Hindlimb muscle (tissue), 1 donor: ENCODE data around the gene CIB4. TPM values are rescaled to one million over a fixed set of nuclear protein-coding genes. Genes with fewer than 3 reads are reported as not detected.

Experiments used
- DNase-seq: peaks from one replicate; pipeline ENCODE4 v3.0.0-alpha.2; 2013
- polyA plus RNA-seq: library from polyadenylated mRNA; unstranded; fragments of 120-200 nt; gene quantifications from one replicate; pipeline ENCODE4 v1.2.1, GENCODE V29; 2013; ENCODE audit not compliant: insufficient read length

Gene CIB4
- polyA plus RNA-seq = not detected

DNA sequence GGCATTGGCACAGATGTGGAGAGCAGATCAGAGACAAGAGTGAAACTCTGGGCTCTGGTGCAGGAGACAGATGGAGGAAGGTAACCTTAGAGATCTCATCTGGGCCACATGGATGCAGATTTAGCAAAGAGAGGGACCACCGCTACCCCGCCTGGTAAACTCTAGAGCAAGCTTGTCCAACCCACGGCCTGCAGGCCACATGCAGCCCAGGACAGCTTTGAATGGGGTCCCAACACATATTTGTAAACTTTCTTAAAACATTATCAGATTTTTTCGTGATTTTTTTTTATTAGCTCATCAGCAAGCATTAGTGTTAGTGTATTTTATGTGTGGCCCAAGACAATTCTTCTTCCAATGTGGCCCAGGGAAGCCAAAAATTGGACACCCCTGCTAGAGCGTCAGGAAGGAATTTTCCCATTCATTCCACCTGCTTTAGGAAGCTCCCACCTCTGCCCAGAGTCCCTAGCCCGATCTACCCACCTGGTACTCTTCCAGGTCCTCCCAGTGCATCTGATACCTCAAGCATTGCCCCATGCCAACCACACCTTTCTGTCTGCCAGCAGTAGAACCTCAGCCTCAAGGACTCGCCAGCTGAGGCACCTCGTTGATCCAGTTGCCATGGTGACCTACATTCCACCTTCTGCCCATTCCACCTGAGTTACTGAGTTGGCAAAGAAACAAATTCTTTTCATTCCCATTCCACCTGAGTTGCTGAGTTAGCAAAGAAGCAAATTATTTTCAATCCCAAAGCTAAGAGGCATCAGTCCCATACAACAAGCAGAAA, at the start of gene CIB4:
Gene CIB4 (minus strand): TSS at position 586 of the 784 bp plus-strand sequence. CDS start 52 bp downstream, at position 534.
- DNase-seq = no peak

DNA sequence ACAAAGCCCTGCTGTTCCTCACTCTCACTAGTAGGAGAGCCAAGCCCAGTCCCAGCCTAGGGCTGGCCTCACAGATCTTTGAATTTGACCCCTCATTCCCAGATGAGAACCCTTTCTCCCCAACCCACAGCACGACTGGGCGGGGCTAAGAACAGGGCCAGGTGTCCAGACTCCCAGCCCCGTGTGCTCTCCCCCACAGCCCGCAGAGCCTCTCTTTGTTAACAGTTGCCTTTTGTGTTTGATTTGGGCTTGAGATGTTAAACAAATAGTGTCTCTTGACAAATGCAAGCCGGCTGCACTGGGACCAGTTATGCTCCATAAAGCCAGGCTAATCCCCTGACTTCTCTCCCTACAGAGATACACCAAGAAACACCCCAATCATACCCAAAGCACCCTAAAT, 46.6 kb upstream of the CIB4 start:
- DNase-seq = no peak

DNA sequence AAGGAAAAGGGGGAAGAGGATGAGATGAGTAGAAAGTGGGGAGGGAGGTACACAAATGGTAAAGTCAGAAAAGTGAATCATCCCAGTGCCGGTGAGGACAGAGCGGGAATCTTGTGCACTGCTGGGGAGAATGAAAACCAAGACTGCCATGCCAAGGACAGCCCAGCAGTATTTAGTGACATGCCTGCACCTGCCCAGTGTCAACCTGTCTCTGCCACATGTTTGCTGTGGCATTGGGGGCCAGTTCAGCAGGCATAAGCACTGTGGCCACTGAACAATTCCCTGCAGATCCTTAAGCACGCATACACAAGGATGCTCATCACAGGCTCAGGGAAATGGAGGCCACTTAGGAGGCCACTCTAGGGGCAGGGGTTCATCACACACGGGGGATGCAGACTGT, 46.2 kb upstream of the CIB4 start:
- no peak for DNase-seq

DNA sequence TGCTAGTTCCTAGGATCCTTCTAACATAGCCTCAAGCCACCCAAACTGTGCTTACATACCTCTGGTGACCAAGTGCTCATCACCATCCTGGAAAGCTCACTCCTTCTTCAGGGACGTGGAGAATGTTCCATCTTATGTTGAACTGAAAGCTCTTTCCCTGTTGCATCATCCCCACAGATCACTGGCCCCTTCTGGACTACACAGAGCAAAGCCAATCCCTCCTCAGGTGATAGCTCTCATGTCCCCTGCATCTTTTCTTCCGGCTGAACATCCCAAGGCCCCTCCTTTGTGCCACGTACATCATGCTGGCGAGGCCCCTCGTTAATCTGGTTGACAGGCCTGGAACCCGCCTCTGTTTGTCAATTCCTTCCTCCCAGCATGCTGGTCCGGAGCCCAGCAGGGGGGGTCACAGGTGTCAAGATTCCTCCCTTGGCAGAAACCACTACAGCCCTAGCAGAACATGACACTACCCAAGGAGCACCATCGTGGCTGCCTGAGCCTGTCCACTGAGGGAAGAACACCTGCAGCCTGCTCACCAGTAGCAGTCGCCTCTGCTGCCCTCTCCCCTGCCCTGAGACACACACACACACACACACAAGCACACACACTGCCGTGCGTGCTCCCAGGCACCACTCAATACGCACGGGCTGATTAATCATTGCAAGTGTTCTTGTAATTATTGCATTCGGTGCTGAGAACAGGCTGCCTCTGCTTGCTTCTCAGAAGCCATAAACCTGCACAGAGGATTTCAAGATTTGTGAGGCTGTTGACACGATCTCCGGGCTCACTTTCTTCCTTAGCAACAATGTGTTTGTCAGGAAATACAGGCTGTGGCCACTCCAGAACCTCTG, 45.0 kb upstream of the CIB4 start:
- no peak for DNase-seq

DNA sequence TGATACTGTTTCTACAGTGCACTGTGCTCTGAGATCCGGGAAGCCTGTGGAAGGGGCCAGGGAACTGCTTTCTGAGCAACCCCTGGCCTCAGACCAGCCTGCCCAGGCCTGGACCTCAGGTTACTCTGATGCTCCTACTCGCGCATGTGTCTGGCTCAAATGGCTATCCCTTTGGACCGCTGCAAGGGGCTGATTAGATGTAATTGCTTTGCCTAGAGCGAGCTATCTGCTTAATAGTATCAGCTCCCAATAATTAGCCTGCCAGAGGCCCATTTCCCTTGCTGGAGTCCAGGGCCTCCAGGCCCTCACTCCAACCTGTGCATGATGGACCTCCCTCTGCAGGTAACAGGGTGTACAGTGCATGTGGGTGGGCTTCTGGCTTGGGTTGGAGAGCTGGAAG, 44.2 kb upstream of the CIB4 start:
- DNase-seq = no peak

DNA sequence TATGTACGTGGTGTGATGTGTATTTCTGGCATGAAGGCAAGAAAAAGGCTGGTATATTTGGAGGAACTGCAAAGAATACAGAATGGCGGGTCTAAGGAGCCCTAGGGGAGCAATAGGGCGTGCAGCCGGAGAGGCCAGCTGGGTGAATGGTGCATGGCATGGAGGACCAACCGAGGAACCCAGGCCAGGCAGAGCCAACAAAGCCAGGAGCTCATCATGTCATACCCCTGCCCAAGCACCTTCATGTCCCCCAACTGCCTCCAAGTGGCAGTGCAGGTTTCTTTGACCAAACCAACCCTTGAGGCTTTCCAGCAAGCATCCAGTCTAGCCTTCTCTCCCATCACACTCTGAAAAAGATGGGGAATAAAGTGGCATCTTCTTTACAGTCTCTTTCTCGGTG, 42.4 kb upstream of the CIB4 start:
- DNase-seq = no peak

DNA sequence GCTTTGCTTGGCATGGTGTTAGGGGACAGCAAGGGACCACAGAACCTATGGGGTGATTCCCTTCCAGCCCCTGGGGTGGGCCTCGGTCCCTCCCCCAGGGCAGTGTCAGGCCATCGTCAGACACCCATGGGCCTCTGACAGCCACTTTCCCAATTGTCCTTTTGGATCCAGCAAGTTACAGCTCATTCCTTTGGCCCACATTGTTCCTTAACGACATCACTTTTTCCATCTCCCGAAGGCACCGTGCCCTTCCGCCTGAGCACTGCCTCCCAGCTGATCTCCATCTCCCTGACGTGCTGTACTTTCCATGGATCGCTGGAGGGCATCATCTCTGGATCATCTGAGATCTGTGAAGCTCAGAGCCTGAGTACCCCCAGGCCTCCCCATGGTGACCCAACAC, 41.0 kb upstream of the CIB4 start:
- no peak for DNase-seq

DNA sequence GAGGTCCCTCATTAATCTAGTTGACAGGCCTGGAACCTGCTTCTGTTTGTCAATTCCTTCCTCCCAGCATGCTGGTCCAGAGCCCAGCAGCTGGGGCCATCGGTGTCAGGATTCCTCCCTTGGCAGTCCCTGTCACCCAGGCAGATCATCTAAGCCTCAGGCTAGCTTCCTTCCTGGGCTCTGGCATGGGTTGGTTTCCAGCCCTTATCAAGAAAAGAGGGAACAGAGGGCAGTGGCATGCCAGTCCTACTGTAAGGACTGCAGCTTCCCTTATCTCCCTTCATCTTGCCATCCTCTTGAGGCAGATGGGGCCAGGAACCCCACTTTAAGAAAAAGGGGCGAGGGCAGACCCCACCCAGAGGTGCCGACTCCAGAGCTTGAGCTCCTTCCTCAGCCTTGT, 40.5 kb upstream of the CIB4 start:
- DNase-seq = no peak

DNA sequence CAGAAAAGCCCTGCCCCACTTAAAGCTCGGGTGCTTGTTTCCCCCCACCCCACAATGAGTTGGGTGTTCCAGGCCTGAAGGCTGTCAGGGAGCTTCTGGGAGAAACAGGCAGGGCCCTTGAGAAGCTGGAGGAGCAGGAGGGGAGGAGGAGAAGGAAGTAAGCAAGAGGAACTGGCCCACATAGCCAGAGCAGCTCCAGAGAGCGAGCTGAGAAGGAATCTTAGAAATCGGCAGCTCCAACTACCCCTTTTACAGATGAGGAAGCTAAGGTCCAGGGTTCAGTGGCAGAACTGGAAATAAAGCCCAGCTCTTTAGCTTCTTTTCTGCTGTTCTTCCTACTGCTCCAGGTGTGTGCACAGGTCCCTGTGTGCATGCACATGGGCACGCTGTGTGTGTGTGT, 38.7 kb upstream of the CIB4 start:
- no peak for DNase-seq

DNA sequence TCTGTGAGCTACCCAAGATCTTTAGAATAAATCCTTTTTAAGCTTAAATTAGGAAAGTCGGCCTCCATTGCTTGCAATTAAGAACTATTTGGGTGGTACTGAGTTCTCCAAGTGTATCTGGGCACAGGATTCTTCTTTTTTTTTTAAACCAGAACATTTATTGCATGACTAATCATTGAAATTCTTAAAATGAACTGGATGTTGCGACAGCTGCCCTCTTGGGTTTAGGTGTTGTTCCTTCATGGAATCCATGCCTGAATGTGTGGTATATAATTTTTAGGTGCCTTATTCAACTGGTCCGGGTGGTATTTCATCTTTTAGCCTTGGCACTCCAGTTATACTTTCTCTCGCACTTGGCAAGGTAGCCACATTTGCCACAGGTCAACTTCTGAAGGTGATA, 36.9 kb upstream of the CIB4 start:
- DNase-seq = no peak

DNA sequence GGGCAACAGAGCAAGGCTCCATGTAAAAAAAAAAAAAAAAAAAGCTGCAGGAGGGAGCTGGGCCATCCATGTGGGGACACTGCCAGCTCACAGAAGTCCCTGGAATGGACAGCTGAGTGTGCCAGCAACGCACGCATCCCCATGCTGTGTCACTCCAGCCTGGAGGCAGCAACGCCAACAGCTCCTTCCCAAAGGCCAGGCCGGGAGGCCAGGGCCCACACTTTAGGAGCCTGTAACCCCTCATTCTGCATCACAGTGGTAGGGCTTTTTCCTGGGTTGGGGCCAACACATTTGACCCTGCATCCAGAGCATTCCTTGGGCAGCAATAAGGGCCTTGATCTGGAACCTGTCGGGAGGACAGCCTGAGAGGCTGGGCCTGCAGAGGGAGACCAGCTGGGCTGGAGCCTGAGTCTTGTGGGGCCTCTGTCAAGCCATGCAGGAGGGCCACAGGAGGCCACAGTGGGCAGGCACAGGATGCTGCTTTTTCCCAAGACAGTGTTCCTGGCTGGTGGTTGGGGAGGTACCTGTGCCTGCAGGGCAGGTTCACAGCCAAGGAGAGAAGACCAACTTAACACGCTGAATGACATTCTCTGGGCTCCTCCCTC, 34.6 kb upstream of the CIB4 start:
- DNase-seq = no peak

DNA sequence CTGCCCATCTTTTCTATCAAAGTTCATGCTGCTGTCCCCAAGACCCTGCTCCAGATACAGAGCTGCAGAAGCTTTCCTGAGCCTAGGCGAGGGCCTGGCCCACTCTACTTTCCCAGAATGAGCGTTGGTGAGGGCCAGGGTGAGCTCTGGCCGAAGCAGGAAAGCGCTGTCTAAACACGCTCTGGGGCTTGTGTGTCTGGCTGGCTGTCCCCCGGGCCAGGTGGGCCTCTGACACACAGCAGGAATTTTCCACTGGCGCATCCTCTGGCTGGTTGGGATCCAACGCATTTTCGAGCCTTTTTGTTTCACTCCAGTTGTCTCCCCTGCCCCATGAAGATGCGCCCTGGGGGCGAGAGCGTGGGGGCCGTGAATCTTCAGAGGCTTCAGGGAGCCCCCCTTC, 33.6 kb upstream of the CIB4 start:
- no peak for DNase-seq

DNA sequence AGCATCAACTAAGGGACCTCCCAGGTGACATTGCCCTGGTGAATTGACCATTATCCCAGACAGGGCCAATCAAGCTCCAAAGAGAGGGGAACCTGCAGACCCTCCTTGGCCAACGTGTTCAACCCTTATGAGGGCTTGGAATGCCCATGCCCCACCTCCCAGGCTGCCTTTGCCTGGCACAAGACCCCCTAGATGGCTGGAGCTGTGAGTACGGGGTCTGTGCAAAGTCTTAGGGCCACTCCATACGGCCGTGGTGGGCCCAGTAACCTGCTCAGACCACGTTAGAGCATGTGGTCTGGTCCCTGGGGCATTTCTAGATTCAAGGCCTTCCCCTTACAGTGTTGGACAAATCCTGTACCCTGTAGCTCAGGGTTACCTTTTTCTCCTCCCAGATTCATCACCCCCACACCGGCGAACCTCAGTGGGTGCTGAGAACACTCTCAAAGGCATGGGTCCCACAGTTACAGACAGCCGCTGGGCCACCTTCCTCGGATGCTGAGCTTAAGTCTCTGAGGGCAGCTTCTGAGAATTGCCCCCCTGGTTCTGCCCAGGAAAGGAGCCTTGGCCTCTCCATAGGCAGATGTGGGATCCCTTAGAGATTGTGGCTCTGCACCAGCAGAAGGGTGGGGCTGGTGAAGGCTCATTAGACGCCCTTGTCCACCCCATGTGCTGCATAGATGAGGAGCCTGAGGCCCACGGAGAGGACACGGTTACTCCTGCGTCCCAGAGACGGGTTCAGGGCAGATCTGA, 33.0 kb upstream of the CIB4 start:
- DNase-seq = no peak

DNA sequence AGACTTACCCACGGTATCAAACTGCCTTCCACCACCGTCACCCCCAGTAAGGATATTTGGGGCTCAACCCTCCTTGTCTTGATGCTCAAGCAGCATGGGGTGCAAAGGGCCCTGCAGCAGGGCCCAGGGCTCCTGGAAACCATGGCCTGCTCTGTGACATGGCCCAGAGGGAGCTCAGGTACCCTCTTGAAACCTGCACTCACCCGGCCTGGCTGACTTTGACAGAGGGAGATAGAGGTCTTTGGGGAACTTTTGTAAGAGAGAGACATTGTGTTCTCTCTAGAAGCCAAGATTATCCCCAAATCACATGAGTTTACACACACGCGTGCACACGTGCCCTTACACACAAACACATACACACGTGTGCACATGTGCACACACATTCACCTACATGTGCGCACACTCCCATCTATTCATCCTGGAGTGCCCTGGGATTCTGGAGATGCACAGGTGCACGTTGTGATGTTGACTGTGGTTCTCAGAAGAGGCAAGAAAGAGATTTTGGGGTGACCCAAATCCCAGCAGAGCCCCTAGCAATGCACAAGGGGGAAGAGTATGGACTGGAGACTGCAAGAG, 31.7 kb upstream of the CIB4 start:
- no peak for DNase-seq

DNA sequence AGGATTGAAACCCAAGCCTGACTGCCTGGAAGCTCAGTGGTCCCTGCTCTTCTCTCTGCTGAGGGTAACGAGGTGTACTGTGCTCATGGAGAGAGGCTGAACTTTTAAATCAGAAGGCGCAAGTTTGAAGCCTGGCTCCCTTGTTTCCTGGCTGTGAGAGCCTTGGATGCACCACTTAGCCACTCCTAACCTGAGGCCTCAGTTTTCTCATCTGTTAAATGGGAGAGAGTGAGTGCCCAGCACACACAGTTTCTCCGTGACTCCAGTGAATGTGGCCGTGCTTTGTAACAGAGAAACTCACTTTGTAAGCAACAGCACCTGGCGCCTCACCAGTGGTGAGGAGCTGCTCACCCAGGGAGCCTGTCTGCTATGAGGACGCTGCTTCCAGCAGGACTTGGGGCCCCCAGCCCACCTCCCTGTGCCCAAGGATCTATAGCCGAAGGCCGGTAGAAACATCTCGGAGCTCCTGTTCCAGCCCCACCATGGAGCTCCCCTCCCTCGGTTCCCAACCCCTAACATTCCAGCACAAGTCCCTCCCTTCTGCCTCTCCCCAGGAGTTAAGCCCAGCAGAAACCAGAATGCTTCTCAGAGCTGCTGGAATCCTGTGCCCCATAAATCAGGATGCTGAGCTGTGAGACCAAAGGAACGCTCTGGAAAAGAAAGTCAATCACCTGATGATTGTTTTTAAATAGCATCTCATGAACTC, 31.1 kb upstream of the CIB4 start:
- no peak for DNase-seq

DNA sequence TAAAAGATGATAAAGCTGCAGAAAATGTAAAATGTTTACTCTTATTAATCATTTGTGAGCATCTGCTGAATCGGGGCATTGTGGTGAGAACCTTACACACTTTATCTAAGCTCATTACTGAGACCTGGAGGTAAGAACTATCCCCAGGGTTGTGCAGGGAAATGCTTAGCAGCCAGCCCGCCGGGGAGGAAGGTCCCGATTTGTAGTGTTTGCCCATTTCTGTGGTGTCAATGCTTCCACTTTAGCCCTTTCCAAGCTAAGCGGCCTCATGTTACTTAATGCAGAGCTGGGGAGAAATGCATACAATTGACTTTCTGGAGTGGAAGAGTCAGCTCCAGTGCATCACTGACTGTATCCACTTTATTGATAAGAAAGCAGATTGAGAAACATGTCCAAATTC, 30.5 kb upstream of the CIB4 start:
- DNase-seq = no peak

DNA sequence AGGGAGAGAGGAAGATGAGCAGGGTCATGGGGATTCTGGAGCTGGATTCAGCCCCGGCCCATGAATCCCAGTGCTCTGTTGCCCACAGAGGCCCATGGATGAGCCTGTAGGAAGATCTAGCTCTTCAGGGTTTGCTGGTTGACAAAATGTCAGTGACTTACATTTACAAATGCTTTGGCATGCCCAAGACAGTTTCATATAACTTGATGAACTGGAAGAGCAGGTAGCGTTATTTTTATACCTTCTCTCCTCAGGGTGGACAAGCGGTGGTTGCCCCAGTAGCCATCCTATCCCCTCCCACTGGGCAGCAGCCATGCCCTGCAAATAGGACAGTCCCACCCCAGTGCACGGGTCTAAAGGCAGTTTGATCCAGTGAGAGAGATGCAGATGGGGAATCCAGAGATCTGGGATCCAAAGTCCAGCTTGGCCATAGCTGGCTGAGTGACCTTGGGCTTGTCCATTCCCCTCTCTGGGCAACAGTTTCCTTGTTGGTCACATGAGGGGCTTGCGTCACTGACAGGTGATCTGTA, 29.8 kb upstream of the CIB4 start:
- DNase-seq = no peak

DNA sequence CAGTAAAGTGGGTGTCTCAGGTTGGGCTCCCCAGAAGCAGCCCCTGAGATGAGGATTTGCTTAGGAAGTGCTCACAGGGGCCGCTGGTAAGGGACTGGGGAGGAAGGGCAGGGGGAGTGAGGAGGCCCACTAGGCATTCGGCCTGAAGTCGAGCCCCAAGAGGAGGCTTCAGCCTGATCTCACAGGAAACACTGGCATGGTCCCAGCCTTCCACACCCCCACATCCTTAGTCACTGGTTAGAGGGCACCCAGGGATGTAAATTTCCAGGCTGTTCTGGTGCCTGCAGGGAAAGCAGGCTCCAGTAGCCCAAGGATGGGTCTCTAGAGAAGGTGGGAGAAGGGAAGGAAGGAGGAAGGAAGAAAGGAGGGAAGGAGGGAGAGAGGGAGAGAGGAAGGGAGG, 29.0 kb upstream of the CIB4 start:
- DNase-seq = no peak

DNA sequence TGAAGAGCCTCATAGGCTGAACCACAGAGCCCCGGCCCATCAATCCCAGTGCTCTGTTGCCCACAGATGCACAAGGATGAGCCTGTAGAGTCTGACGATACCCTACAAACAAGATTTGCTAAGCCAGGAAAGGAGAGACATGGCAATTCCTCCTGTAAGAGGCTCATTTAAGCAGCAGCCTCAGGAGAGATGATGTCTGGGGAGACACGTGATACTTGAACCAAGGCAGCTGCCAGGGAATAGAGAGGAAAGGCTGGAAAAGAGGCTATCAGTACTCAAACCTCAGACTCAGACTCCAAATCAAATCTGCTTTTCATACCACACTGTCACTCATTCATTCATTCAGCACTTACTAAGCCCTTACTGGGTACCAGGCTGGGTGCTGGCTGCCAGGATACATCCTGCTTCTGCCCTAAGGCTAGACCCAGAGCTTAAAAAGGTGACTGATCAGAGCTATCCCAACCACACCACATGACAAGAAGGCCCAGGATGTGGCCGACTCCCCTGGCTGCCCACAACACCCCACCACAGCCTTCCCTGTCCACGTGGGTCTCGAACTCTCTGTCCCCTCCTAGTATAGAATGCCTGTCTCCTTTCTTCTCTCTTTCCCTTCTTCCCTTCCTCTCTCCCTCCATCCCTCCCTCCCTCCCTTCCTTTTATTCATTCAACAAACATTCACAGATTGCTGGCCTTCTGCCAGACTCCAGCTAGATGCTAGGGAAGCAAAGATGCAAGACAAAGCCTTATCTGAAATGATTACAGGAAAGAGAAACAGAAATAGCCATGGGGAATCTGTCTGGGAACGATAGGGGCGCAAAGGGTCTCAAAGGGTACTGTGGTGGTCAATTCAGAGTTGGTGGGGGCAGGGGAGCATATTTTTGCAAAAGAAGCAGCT, 27.9 kb upstream of the CIB4 start:
- no peak for DNase-seq

DNA sequence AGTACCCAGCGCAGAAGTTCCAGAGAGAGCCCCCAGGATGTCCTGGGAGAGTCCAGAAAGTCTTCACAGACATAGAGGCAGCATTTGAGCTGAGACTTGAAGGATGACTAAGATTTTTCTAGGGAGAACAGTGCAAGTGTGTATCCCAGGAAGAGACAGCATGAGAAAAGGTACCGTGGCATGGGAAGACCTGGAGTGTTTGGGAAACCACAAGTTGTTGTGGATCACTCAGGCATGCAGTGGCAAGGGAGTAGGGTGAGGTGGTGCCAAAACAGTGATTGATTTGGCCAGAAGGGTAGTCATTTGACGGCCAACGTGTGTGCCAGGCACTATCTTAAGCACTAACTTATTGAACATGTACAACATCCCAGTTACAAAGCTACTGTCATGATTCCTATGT, 26.9 kb upstream of the CIB4 start:
- DNase-seq = no peak
